Neural progenitor cell (in vitro differentiated cells): ENCODE measurements around the gene STK24.

Source experiments
- CTCF ChIP-seq: fragments of 200-600 bp; sonication (generic); IDR thresholded peaks from 2 replicates; pipeline ENCODE4 v1.5.1; 2017; ENCODE audit warnings: antibody characterized with exemption, mild to moderate bottlenecking
- EZH2 ChIP-seq: fragments of 200-600 bp; sonication (generic); IDR thresholded peaks from 2 replicates; pipeline ENCODE4 v1.6.1; 2017; ENCODE audit warnings: antibody characterized with exemption, mild to moderate bottlenecking, moderate library complexity
- EZH2phosphoT487 ChIP-seq: fragments of 200-600 bp; sonication (generic); IDR thresholded peaks from 2 replicates; pipeline ENCODE4 v1.6.1; 2017; ENCODE audit warnings: antibody characterized with exemption

DNA sequence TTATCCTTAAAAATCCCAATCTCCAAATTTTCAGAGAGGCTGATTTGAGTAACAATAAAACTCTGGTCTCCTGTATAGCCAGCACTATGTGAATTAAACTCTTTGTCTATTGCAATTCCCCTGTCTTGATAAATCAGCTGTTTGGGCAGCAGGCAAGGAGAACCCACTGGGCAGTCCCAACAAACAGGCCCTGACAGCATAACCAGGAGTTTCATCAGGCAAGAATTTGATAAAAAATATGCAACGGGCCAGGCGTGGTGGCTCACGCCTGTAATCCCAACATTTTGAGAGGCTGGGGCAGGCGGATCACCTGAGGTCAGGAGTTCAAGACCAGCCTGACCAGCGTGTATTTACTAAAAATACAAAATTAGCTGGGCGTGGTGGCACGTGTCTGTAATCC lies 42.1 kb downstream of the STK24 start:
- no peak for TF ChIP-seq CTCF
- TF ChIP-seq EZH2phosphoT487: no peak
- TF ChIP-seq EZH2: no peak
